Measurements from ENCODE around the gene MAP1B.

Gene MAP1B

DNA sequence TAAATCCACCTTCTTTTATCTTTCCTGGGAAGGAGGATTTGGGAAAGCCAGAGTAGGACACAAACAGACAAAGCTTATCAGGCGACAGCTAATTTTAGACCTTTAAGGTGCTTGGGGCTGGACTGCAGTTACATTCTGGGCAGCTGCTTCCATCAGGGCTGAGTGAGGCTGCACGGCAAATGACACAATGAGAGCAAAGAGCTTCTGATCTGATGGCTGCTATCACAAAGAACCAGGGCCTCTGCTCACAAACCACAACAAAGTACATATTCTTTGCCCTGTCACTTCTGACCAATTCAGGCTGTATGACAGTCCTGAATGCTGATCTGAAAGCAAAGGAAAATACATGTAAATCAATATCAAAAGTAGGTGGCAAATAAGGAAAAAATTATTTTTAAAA lies 119.7 kb downstream of the MAP1B start:
- DNase-seq: no peak

DNA sequence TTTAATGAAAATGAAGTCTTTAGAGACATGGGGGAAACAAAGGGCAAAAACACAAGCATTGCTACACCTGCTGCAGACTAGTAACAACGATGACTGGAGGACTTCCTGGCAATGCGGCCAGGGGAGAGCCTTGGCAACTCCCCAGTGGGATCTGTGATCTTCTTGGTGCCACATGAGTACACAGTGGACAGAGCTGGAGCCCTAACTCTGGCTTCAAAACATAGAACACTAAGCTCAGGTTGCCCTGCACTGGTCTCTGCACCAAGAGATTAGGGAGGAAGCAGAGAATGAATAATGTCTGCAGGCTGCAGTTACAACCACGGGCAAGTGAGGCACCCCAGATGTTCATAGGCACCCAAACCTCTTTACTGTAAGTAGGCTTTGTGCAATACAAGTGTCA lies 121.7 kb downstream of the MAP1B start:
- DNase-seq: no peak

DNA sequence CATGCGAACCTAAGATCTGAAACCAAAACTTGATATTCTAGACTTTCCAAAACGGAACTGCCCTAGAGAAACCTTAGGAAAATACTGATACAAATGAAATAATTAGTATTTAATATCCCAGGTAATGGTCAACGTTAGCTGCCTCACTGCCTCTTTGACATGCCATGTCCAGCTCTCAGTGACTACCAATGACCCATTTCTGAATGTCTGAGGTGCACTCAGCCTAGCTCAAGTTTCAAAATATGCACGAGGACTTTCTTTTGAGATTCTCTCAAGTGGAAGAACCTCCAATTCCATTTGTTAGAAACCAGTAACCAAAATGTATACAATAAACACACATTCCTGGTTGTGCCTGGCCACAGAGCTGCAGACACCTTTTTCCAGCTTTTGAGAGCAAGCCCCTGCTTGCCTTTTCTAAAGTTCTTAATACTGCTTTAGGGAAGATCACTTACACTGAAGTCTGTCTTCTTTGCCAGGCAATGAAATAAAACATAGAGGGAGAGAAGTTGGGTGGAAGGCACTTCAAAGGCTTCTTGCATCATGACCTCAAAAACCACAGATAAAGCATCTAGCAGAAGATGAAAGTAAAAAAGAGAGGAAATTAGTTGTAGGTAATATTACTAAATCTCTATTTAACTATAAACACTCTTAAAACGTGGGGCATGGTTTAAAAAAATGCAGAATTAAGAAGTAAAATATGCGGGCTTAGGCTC lies 124.9 kb downstream of the MAP1B start:
- DNase-seq: no peak

DNA sequence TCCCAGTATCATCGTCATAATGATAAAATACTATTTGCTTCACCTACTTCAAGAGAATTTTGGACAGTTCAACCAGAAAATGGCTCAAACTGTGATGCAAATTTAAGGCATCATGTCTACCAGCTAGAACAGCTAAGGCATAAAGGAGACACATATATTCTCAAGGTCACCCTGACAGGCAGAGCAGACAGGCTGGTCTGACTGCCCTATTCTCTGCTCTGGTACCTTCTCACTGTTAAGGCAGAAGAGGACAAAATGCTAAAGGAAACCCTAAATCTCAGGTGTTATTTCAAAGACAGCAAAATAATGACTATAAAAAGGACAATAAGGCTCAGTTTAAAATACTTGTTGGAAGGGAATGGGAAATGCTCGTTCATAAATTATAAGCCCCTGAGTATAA lies 125.6 kb downstream of the MAP1B start:
- DNase-seq: no peak

DNA sequence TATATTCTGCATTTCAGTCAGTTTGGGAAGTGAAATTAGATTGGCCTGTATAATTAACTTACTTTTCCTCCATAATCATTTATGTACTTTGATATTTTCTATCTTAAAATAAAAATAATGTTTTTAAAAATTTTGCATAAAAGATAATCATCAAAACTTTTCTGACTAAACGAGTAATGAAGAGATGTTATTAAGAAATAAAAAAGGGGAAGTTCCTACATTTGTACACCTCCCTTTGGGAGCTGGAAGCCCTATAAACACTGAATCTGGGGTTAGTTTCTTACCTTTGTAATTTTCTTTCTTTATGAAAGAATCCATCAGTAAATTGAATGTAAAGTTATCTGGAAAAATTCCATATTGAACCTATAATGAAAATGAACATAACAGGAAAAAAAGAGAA lies 126.6 kb downstream of the MAP1B start:
- DNase-seq: no peak

DNA sequence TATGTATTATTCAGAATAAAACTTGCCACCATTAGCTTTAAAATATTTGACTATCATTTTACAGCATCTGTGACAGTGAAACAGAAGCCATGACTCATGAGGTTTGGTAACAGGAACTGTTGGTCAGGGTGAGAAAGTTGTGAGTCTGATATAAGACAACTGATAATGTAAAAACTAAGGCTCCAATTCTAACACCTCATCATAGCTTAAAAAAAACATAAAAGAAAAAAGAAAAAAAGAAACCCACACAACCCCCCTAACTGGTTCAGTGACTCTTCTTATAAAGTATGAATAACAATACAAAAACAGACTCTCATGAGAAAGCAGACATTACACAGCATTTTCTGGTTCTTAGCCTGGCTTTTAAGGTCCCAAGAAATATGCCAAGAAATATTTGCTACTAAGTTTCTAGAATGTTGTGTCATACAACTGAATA lies 127.0 kb downstream of the MAP1B start:
- peak; percentile 89 for DNase-seq

DNA sequence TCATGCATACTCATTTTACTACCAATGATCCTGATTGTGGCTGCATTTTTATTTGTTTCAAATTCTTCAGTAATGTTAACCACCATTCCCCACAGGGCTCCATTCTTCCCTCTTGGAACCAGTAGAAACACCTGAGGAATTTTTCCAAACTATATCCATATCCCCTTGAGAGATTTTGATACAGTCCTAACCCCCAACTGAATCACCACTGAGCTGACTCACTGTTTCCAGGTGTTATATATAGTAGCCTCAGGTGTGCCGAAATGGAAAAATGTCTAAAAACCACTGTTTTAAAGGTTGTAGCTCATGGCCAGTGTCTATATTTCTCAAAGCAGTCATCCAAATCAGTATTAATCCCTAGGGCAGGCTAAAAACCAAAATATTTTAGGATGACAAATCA lies 127.6 kb downstream of the MAP1B start:
- no peak for DNase-seq

DNA sequence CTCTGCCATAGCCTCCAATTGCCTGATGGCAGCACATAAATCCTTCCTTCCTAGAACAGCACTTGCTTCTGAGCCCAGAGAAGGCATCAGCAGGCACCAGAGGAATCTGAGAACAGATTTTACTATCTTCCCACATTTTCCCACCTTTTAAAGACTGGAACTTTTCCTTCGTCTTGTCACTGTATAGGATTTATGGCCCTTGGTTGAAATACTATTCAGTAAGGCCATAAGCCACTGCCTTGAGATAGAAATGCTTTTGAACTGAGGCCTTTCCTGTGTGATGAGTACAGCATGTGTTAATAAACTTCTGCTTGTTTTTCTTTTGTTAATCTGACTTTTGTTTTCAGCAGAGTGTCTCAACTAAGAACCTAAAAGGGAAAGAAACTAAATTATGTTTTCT lies 128.4 kb downstream of the MAP1B start:
- DNase-seq: no peak

DNA sequence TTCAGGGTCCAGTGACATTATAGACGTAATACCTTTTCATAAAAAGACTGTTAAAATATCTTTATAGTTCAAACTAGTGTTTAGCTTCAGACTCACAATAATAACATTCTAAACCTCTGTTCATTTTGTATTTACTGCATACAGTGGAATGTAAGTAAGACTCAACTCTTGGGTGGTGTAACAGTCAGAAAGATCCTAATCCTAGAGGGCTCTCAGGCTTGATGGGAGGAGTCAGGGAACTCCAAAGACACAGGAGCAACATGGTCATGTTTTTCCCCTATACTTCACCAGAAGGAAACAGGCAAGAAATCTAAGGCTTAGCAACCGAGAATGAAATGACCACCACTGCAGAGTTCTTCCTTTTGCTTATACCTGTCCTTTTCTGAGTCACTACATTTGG lies 130.1 kb downstream of the MAP1B start:
- peak; percentile 70 for DNase-seq

DNA sequence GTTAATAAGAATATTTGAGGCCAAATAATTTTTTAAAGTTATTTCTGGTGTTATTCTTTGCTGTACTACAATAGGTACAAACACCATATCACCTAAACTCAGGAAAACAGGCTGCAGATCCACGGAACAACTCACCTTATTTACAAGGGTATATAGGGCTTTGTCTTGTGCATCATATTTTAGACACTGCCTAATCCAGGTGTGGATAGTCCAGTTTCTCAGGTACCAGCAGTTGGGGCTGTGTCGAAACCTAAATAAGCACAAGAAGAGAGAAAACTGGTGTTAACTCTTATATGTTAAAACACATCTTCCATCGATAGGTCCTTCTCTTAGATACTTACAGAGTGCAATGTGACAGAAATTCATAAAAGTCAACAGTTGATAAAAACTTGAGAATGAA lies 130.6 kb downstream of the MAP1B start:
- DNase-seq: no peak

DNA sequence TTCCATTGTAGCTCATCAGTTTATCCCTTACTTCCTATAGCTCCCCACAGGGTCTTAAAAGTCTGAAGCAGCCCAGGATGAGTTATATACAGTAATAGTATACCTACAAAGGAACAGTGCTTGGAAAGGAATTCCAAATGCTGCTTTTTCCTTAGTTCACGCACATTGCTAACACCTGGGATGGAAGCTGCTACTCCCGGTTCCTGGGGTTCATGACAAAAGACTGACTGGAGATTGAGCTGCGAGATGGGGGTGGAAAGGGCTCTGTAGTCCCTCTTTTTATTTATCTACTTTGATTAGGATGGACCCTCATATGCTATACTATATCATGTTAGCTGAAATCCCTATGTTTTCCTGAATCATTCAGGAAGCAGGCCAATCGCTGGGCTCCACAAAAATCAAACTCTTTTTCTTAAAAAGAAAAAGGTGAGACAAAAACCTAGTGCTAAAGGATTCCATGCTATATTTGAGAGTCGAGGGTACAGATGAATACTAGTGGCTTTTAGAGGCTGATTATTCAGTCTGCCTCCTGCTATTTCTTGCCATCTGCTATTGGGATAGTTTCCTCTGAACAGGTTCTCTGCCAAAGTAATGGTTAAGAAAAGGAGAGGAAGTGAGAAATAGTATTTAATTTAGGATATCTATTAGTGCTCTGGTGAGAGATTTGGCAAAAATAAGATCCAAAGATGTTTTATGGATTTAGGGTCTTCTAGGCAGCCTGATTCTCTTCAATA lies 131.6 kb downstream of the MAP1B start:
- DNase-seq: no peak

DNA sequence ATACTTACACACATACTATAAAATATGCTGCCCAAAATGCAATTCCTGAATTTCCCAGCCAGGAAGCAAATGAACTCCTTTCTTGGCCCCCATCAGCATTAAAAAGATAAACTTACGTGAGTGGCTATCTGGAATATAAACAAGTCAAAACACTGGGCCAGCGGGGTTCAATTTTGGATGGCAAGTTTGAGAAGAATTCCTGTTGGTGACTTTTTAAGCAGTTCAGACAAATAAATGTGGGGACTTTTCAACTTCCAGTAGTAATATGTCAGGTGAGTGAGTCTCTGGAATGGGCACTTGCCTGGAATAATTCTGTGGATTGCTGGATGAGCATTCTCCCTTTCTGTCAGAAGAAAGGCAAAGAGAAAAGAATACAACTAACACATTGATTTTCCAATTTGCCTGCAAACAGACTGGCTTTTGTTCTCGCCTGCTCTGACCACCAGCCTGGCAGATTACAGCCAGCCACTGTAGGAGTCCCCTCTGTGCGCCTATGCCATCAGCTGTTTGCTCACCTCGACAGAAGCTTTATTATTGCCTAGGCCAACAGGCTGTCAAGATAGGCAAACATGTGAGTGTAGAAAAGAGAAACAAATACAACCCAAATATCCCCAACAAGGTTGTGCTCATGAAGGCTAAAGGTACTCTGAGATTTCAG lies 134.2 kb downstream of the MAP1B start:
- DNase-seq: no peak

DNA sequence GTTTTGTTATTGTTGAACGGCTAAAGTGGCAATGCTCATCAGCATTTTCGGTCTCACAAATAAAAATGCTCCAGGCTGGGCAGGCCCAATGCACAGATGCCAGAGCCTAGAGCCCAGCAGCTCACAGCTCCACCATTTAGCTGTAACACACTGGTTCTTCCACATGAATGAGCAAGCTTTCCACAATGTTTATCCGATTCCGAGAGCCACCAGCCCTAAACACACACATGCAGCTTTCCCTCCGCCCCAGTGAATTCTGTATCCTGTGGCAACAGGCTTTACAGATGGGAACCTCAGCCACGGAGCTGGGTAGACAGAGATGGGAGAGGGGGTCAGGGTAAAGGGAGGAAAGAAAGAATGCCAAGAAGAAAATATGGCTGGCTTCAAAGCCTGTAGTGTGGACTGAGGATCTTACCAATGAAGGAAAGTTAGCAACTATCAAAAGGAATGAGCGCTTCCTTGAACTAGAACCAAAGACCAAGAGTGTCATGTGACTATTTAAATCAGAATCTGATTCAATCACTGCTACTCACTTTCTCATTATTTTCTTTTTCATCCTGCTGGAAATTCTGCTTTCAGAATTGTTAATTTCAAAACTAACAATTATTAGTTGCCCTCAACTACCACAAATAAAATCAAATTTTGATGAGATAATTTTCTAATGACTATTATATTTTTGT lies 135.7 kb downstream of the MAP1B start:
- no peak for DNase-seq

DNA sequence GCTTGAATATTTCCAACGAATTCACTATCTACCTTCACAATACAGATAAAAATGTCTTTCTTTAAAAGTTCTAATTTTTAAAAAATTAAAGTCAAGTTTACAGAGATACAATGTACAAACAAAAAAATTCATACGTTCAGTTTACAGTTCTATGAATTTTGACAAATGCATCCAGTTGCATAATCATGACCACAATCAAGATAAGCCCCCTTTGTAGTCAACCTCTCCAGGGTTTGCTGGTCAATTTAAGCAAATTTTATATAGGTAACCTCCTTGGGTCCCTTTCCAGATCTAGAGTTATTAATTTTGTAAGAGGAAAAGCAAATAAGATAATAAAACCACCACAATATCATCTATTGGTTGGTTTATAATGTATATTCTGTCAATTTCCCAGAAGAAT lies 136.4 kb downstream of the MAP1B start:
- DNase-seq: no peak

DNA sequence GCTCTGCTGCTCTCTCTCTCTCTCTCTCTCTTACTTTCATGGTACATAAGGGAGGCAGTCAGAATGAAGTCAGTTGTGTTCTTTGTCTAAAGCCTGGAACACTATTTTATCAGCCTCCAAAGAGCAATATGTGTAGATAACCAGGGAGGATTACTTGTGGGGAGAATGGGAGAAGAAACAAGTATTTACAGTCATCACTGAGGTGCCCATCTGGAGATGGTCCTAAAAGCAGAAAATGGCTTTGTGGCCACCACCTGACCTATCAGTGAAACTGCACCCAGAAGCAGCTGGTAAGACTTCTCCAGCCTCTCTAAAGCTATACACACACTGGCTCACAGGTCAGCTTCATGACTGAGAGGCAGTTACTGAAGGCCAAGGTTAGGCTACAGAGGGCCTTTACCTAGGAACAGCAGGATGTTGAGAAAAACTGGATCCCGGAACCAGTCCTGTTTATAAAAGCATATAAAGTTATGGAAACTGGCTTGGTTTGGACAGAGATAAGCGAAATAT lies 137.6 kb downstream of the MAP1B start:
- DNase-seq: peak; percentile 68

DNA sequence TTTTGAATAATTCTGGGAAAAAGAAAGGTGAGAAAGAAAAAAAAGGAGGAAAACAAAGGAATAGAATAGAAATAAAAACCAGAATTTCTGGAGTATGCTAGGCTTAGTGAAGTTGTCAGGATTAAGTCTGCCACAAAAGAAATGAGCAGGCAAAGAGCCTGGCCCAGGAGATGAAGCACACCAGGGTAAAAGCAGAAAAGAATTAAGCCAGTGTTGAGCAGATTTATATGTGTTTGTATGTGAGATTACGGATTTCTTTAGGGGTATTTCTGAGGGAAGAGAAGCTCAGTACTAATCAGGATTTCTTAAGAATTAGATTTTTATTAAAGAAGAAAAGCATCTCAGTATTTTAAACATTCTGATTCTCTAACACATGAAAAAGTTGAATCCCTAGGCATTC lies 138.3 kb downstream of the MAP1B start:
- no peak for DNase-seq

DNA sequence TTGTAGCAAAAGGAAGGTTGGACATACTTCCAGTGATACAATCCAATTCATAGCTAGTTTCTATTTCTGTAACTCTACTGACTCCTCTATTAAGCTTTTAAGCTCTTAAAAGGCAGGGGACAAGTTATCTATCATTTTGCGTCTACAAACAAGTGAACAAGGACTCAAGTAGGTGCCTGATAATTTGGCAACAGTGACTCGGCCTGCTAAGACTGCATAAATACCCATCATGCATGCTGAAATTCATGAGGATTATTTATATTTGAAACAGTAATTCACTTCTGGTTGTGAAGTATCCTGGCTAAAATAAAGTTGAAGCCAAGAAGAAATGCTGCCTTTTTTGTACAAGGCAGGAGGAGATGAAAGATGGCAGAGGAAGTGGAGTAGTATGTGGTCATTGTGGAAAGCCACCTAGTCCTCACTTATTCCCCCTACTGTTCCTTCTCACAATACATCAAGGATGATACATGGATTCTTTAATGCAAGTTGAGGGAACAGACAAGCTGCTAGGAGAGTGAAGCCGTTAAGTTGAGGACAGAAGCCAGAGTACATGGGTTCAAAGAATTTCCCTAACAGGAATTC lies 138.8 kb downstream of the MAP1B start:
- peak; percentile 36 for DNase-seq

DNA sequence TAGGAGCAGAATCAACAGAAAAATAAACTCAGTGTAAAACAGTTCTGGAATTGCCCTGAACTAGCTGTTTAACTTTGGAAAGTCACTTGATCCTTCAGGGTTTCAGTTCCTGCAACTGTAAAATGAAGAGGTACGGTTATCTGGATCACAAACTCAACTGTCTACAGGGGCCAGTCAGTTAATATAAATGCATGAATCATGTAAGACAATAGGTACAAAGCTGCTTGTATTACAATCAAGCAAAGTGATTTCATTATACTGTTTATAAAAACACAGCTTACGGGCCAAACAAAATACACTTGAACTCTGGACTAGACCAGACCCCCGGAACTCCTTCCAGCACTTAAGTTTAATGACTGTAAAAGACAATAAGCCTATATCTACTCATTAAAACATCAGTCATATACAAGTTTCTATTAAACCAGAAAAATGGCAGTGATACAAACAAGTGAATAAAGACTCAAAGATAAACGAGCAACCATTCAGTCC lies 139.7 kb downstream of the MAP1B start:
- DNase-seq: no peak

DNA sequence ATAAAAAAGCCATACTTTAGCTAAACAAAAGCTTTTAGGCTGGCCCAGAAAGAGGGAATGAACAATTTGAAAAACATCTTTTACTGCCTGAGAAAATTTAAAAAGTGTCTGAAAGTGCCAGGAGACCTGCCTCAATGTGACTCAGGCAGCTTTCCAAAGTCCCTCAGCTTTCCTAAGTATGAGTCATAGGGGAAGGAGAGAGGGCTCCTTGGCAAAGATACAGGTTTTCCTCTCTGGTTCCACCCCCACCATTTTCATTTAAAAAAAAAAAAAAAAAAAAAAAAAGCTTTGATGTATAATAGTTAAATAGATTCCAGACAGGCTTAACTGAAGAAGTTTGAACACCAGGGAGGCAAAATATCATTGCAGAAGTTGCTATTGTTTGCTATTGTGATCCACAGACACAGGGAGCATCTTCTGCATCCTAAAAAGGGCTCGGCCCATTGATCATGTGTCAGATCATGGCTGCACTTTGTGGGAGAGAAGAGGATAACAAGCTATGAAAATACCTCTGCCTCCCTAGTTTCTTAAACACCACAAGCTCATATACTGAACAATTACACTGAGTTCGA lies 141.2 kb downstream of the MAP1B start:
- DNase-seq: peak; percentile 95

DNA sequence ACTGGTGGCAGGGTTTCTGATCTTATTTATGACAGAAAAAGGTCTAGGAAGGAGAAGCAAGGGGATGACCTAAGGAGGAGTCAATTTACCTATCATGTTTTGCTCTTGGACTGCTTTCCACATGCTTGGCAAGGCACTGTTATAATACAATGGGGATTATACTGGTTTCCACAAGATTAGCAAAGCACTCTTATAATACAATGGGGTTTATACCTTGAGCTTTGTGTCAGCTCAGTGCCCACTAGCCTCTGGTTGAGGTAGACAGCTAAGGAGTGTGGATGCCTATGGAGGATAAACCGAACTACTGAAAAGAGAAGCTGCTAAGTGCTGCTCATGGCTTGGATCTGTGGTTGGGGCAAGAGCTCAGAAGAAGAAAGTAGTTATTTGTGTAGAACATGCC lies 144.1 kb downstream of the MAP1B start:
- DNase-seq: no peak

DNA sequence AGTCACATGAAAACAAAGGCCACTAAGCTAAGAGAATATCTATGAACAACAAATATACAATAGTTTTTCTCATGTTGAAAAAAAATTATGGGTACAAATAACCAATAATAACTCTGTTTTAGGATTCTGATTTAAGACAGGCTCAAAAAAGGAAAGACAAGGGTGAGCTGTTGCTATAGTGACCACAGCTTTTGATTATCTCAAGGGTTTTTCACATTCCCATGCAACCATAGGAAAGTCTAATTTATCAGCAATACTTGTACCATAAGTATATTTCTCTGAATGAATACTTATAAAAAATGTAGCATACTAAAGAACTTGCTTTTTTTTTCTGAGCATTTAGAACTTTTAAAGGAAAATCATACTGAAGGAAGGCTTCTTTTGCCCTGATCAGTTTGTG lies 144.7 kb downstream of the MAP1B start:
- DNase-seq: no peak

DNA sequence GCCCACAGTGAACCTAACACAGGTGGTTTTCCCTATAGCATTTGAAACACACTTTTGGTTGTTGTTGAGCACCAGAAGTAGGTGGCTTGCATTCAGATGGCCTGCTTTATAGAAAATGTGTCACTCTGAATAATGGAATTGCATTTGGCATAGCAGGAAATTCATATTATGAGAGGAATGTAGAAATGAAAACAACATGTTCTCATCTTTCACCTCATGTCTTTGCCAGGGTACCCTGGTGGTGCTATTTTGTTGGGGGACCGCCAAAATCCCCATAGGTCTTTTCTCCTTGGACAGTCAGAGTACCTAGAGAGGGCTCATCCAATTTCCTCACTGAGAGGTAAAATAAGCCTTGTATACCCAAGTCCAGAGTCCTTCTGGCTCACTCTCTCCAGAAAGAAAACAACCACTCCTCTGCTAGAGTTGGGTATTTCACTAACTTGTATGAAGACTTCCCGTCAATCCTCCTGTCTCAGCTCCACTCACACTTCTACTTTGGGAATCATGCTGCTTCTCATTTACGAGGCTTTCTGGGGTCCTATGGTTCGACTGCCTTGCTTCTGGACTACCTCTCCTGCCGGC lies 145.4 kb downstream of the MAP1B start:
- DNase-seq: peak; percentile 83
